NCI-H1930 (cell line): ENCODE data around the gene RTN4RL1.

Source experiments
- DNase-seq, 2 experiments: peaks; one replicate each; lab custom pipeline; 2025; lab: John Stamatoyannopoulos, UW

Gene RTN4RL1

GRCh38 chr17:1918346-1919162 lies 106.6 kb downstream of the RTN4RL1 start:
- no peak for DNase-seq

- no peak for DNase-seq
These were observed 108.0 kb downstream of the RTN4RL1 start for GRCh38 chr17:1916963-1917715.

- no peak for DNase-seq
These were observed 108.8 kb downstream of the RTN4RL1 start for GRCh38 chr17:1916316-1916715.

- no peak for DNase-seq
These were observed 109.2 kb downstream of the RTN4RL1 start for GRCh38 chr17:1915889-1916288.

- no peak for DNase-seq
These were observed 110.5 kb downstream of the RTN4RL1 start for GRCh38 chr17:1914661-1915083.

GRCh38 chr17:1913702-1914101 lies 111.4 kb downstream of the RTN4RL1 start:
- DNase-seq, result no peak

- no peak for DNase-seq
These were observed 113.0 kb downstream of the RTN4RL1 start for GRCh38 chr17:1912146-1912545.

- DNase-seq, result no peak
These were observed 115.1 kb downstream of the RTN4RL1 start for GRCh38 chr17:1909985-1910384.

GRCh38 chr17:1908699-1909309 lies 116.3 kb downstream of the RTN4RL1 start:
- peak in 1 of 2 experiments; percentile 52 for DNase-seq

- DNase-seq, result no peak
These were observed 117.0 kb downstream of the RTN4RL1 start for GRCh38 chr17:1907909-1908698.

GRCh38 chr17:1907216-1907631 lies 117.9 kb downstream of the RTN4RL1 start:
- no peak for DNase-seq

- no peak for DNase-seq
These were observed 118.5 kb downstream of the RTN4RL1 start for GRCh38 chr17:1906662-1907101.

GRCh38 chr17:1905190-1905913 lies 119.8 kb downstream of the RTN4RL1 start:
- no peak for DNase-seq

GRCh38 chr17:1904273-1905182 lies 120.6 kb downstream of the RTN4RL1 start:
- no peak for DNase-seq

- no peak for DNase-seq
These were observed 125.6 kb downstream of the RTN4RL1 start for GRCh38 chr17:1899403-1900000.

- no peak for DNase-seq
These were observed 126.3 kb downstream of the RTN4RL1 start for GRCh38 chr17:1898872-1899271.

GRCh38 chr17:1898332-1898731 lies 126.8 kb downstream of the RTN4RL1 start:
- no peak for DNase-seq

- DNase-seq, result no peak
These were observed 128.0 kb downstream of the RTN4RL1 start for GRCh38 chr17:1897105-1897656.
